HEK293 (cell line): Measurements from ENCODE around the gene BDH1.

ENCODE experiments used
- CTCF ChIP-seq: fragments of 450-650 bp; formaldehyde crosslinking; IDR thresholded peaks from 2 replicates; pipeline ENCODE4 v1.5.1; 2016; ENCODE audit warnings: missing biosample characterization, missing genetic modification characterization
- HOXD13 ChIP-seq: sonication (generic); formaldehyde crosslinking; IDR thresholded peaks from 2 replicates; pipeline ENCODE4 v1.8.0; 2022; ENCODE audit warnings: missing genetic modification reagents, borderline replicate concordance
- KLF16 ChIP-seq: fragments of 450-650 bp; formaldehyde crosslinking; IDR thresholded peaks from 2 replicates; pipeline ENCODE4 v1.5.1; 2017; ENCODE audit warnings: missing biosample characterization, missing genetic modification characterization
- OVOL3 ChIP-seq: fragments of 450-650 bp; formaldehyde crosslinking; IDR thresholded peaks from 2 replicates; pipeline ENCODE4 v1.5.1; 2016; ENCODE audit warnings: missing biosample characterization, missing genetic modification characterization
- PBX3 ChIP-seq: sonication (generic); formaldehyde crosslinking; IDR thresholded peaks from 2 replicates; pipeline ENCODE4 v1.8.1; 2022; ENCODE audit warnings: mild to moderate bottlenecking, moderate library complexity, missing genetic modification reagents
- ZNF114 ChIP-seq: fragments of 450-650 bp; formaldehyde crosslinking; IDR thresholded peaks from 2 replicates; pipeline ENCODE4 v1.5.0; 2017; ENCODE audit warnings: missing biosample characterization, missing genetic modification characterization
- ZNF184 ChIP-seq: fragments of 450-650 bp; IDR thresholded peaks from 2 replicates; pipeline ENCODE4 v1.5.1; 2018; ENCODE audit warnings: missing biosample characterization, mild to moderate bottlenecking, missing genetic modification characterization
- ZNF23 ChIP-seq: fragments of 450-650 bp; formaldehyde crosslinking; IDR thresholded peaks from 2 replicates; pipeline ENCODE4 v1.5.1; 2016; ENCODE audit warnings: missing biosample characterization, missing genetic modification characterization, borderline replicate concordance
- ZNF239 ChIP-seq: fragments of 450-650 bp; formaldehyde crosslinking; IDR thresholded peaks from 2 replicates; pipeline ENCODE4 v1.5.1; 2016; ENCODE audit warnings: missing biosample characterization, missing genetic modification characterization
- ZNF302 ChIP-seq: fragments of 450-650 bp; formaldehyde crosslinking; IDR thresholded peaks from 2 replicates; pipeline ENCODE4 v1.5.1; 2016; ENCODE audit warnings: missing biosample characterization, missing genetic modification characterization, low read depth
- ZNF391 ChIP-seq: fragments of 450-650 bp; formaldehyde crosslinking; IDR thresholded peaks from 2 replicates; pipeline ENCODE4 v1.5.1; 2016; ENCODE audit warnings: low read depth, missing biosample characterization, missing genetic modification characterization, borderline replicate concordance
- ZNF501 ChIP-seq: fragments of 450-650 bp; formaldehyde crosslinking; IDR thresholded peaks from 2 replicates; pipeline ENCODE4 v1.5.1; 2016; ENCODE audit warnings: missing biosample characterization, missing genetic modification characterization
- ZNF776 ChIP-seq: fragments of 450-650 bp; formaldehyde crosslinking; IDR thresholded peaks from 2 replicates; pipeline ENCODE4 v1.5.0; 2017; ENCODE audit warnings: missing biosample characterization, missing genetic modification characterization, borderline replicate concordance
- TF ChIP-seq, protein P1 (sequence below): fragments of 450-650 bp; IDR thresholded peaks from 2 replicates; pipeline ENCODE4 v1.5.1; 2018; ENCODE audit warnings: missing biosample characterization, mild to moderate bottlenecking, missing genetic modification characterization

- no peak for TF ChIP-seq HOXD13 (CRISPR knock-in tag)
- no peak for TF ChIP-seq ZNF114
- TF ChIP-seq CTCF (tag by site-specific recombination): no peak
- TF ChIP-seq ZNF391 (tag by site-specific recombination): no peak
- no peak for TF ChIP-seq PBX3
- TF ChIP-seq OVOL3 (tag by site-specific recombination): no peak
- no peak for TF ChIP-seq ZNF23 (tag by site-specific recombination)
- TF ChIP-seq ZNF302 (tag by site-specific recombination): no peak
- no peak for TF ChIP-seq ZNF776 (tag by site-specific recombination)
- TF ChIP-seq, protein P1, sequence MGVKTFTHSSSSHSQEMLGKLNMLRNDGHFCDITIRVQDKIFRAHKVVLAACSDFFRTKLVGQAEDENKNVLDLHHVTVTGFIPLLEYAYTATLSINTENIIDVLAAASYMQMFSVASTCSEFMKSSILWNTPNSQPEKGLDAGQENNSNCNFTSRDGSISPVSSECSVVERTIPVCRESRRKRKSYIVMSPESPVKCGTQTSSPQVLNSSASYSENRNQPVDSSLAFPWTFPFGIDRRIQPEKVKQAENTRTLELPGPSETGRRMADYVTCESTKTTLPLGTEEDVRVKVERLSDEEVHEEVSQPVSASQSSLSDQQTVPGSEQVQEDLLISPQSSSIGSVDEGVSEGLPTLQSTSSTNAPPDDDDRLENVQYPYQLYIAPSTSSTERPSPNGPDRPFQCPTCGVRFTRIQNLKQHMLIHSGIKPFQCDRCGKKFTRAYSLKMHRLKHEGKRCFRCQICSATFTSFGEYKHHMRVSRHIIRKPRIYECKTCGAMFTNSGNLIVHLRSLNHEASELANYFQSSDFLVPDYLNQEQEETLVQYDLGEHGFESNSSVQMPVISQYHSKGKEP (tag by site-specific recombination): no peak
- TF ChIP-seq ZNF184: no peak
- TF ChIP-seq ZNF239 (tag by site-specific recombination): no peak
- TF ChIP-seq KLF16 (tag by site-specific recombination): no peak
- no peak for TF ChIP-seq ZNF501 (tag by site-specific recombination)
Measured at GRCh38 chr3:197593046-197593380, 37.2 kb upstream of the BDH1 start.
